Measurements from ENCODE around the gene LYZL4.

LYZL4 gene

DNA sequence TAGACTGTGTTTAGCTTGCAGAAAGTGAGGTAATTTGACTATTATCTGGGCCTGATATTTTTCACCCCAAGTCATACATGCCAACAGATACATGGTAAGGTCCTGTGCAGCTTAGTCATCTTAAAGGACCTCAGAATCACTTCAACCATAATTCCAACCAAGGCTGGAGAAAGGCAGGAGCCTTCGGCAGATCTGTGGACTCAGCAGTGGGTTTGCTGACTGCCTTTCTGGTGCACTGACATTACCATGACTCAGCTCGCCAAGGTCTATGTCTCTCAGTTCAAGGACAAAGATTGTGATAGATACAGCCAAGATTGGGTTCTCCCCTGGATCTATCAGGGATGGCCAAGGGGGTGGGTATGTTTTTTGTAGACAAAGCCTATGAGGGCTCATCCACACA is 32.7 kb downstream of the LYZL4 start:
- in situ Hi-C loops (cut with MboI; ENCODE audit: low pct_unique_long_range_greater_than_20kb, low sequenced_read_pairs, unreplicated experiment): no loop called here
- TF ChIP-seq, protein P1, sequence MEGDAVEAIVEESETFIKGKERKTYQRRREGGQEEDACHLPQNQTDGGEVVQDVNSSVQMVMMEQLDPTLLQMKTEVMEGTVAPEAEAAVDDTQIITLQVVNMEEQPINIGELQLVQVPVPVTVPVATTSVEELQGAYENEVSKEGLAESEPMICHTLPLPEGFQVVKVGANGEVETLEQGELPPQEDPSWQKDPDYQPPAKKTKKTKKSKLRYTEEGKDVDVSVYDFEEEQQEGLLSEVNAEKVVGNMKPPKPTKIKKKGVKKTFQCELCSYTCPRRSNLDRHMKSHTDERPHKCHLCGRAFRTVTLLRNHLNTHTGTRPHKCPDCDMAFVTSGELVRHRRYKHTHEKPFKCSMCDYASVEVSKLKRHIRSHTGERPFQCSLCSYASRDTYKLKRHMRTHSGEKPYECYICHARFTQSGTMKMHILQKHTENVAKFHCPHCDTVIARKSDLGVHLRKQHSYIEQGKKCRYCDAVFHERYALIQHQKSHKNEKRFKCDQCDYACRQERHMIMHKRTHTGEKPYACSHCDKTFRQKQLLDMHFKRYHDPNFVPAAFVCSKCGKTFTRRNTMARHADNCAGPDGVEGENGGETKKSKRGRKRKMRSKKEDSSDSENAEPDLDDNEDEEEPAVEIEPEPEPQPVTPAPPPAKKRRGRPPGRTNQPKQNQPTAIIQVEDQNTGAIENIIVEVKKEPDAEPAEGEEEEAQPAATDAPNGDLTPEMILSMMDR (IDR thresholded peaks at IDR 0.05; ENCODE audit: extremely low read depth, insufficient read depth, missing control alignments): no peak
- DNase-seq (ENCODE audit: low spot score): no peak

DNA sequence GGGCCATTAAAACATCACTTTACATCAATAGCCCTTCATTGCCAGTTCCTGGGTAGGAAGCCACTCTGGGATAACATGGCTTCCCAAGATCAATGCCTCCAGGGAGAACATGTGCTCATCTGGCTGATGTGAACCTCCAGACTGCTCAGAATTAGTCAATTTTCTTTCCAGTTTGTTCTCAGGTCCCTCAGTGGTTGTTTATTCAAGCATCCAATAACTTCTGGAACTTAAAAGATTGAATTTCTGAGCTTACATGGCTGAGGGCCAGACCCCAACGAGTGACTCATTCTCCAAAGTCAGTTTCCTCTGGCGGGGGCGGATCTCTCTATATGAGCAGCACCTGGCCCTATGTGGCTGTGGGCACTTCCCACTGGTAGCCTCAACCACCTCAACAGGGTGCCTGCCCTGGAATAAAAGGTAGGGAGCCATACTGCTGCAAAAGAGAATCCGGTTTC is 34.0 kb downstream of the LYZL4 start:
- no peak for DNase-seq (ENCODE audit: low spot score)
- TF ChIP-seq, protein P1 (IDR thresholded peaks at IDR 0.05; ENCODE audit: extremely low read depth, insufficient read depth, missing control alignments): no peak
- in situ Hi-C loops (cut with MboI; ENCODE audit: low pct_unique_long_range_greater_than_20kb, low sequenced_read_pairs, unreplicated experiment): no loop called here

DNA sequence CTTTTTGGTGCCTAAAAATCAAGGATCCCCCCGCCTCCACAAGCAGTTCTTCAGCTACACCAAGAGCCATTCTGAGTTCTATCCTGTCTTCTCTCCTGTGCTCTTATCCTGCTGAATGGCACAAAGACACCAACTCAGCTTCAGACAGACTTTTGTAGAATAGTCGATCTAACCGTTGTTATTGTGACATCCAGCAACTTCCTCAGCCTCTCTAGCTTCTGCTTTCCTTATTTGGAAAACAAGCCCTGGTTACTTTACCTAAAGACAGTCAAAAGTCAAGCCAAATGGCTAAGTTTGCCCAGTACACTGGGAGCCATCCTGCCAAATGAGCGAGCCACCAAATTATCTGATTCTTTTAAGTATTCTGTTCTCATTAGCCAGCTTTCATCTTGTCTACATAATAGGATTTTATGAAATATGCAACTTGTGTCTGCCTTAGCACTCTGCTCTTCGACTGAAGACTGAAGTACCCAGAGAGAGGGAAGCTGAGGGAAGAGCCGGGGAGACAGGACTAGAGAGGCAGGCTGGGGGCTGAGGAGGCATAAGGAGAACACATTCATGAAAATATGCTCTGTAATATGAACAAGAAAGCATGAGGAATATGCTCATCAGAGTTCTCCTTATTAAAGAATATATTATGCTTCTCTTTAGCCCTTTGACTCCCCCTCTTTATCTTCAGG is 35.1 kb downstream of the LYZL4 start:
- in situ Hi-C loops (cut with MboI; ENCODE audit: low pct_unique_long_range_greater_than_20kb, low sequenced_read_pairs, unreplicated experiment): no loop called here
- no peak for DNase-seq (ENCODE audit: low spot score)

DNA sequence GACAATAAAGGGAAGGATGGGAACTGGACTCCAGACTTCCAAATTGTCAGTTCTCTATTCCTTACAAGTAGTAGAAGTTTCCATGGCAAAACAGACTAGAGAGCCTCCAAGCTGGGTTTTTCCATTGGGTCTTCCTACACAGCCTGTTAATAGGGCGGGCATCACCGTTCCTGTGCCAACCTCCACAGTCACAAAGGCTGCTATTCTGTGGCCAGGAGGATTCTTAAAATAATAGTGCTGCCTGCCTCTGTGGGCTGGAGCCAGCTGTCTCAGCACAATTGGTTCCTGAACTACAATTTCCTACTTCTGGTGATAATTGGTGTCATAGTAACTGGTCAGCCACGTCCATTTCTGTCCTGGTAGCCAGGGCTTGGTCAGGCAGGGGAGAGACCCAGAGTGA is 38.6 kb downstream of the LYZL4 start:
- in situ Hi-C loops (cut with MboI; ENCODE audit: low pct_unique_long_range_greater_than_20kb, low sequenced_read_pairs, unreplicated experiment): no loop called here
- DNase-seq (ENCODE audit: low spot score): no peak
- TF ChIP-seq, protein P1 (IDR thresholded peaks at IDR 0.05; ENCODE audit: extremely low read depth, insufficient read depth, missing control alignments): no peak

More for the DNA sequence above, 35.1 kb downstream of the LYZL4 start:
- TF ChIP-seq, protein P1 (IDR thresholded peaks at IDR 0.05; ENCODE audit: extremely low read depth, insufficient read depth, missing control alignments): no peak

DNA sequence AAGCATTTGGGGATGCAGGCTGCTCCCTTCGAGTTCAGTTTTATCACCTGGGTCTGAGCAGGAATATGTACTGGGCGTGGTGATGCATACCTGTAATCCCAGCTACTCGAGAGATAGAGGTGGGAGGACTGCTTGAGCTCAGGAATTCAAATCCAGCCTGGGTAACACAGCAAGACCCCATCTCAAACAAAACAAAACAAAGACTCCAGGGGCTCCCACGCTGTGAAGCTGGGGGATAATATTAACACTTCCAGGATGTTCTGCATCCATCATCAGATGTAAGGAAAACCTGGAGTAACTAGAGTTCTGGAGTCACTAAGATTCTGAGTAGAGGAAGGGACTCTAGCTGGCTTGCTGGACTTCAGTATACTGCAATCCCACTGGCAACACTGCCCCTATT is 40.6 kb downstream of the LYZL4 start:
- DNase-seq (ENCODE audit: low spot score): no peak
- in situ Hi-C loops (cut with MboI; ENCODE audit: low pct_unique_long_range_greater_than_20kb, low sequenced_read_pairs, unreplicated experiment): no loop called here
- TF ChIP-seq, protein P1 (IDR thresholded peaks at IDR 0.05; ENCODE audit: extremely low read depth, insufficient read depth, missing control alignments): no peak

DNA sequence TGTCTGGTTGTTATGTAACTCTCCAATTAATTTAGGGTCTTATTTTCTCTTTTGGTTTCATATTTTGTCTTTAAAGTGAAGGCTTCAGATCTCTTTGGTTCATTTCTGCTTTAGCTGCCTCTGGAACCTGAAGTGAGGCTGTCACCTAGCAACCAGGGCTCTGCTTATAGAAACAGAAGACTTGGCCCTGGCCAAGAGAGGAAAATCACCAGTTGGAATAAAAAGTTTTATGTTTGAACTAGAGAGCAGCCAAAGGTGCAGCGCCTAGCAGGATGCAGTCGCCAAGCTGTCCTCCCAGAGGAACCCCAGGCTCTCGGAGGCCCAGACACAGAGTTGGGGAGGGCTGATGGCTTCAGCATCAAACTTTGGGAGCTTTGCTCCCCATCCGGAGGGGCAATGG is 41.1 kb downstream of the LYZL4 start:
- DNase-seq (ENCODE audit: low spot score): peak; percentile 29
- TF ChIP-seq, protein P1 (IDR thresholded peaks at IDR 0.05; ENCODE audit: extremely low read depth, insufficient read depth, missing control alignments): no peak
- in situ Hi-C loops (cut with MboI; ENCODE audit: low pct_unique_long_range_greater_than_20kb, low sequenced_read_pairs, unreplicated experiment): no loop called here

Data from GM13977 (cell line).